ENCODE results near the gene BMP7.
"Not testable (repeated sequence)": the region's sequence is repeated elsewhere in the genome, so short reads cannot be mapped to it uniquely, and the experiment has no call there.

BMP7 gene

GRCh38 chr20:57163041-57163440, 103.4 kb downstream of the BMP7 start:
- DNase-seq, result no peak

- no peak for DNase-seq
These were observed 104.1 kb downstream of the BMP7 start for GRCh38 chr20:57162362-57162652.

- DNase-seq, result no peak
These were observed 104.7 kb downstream of the BMP7 start for GRCh38 chr20:57161478-57162361.

GRCh38 chr20:57160985-57161384, 105.5 kb downstream of the BMP7 start:
- no peak for DNase-seq

GRCh38 chr20:57159945-57160610, 106.4 kb downstream of the BMP7 start:
- DNase-seq, result no peak

GRCh38 chr20:57159193-57159851, 107.1 kb downstream of the BMP7 start:
- DNase-seq, result no peak

GRCh38 chr20:57158474-57158873, 108.0 kb downstream of the BMP7 start:
- no peak for DNase-seq

GRCh38 chr20:57157787-57158186, 108.7 kb downstream of the BMP7 start:
- DNase-seq, result not testable (repeated sequence)

GRCh38 chr20:57157106-57157691, 109.2 kb downstream of the BMP7 start:
- no peak for DNase-seq

GRCh38 chr20:57156011-57156729, 110.3 kb downstream of the BMP7 start:
- no peak for DNase-seq

- DNase-seq, result no peak
These were observed 111.0 kb downstream of the BMP7 start for GRCh38 chr20:57155415-57155814.

- DNase-seq, result no peak
These were observed 113.1 kb downstream of the BMP7 start for GRCh38 chr20:57153238-57153905.

GRCh38 chr20:57152557-57152956, 113.9 kb downstream of the BMP7 start:
- no peak for DNase-seq

- no peak for DNase-seq
These were observed 115.9 kb downstream of the BMP7 start for GRCh38 chr20:57150559-57150958.

GRCh38 chr20:57148263-57148662, 118.2 kb downstream of the BMP7 start:
- DNase-seq, result no peak

- no peak for DNase-seq
These were observed 119.3 kb downstream of the BMP7 start for GRCh38 chr20:57147185-57147584.

GRCh38 chr20:57146155-57146554, 120.3 kb downstream of the BMP7 start:
- DNase-seq, result no peak

GRCh38 chr20:57145089-57145631, 121.3 kb downstream of the BMP7 start:
- DNase-seq, result no peak

- DNase-seq, result no peak
These were observed 123.3 kb downstream of the BMP7 start for GRCh38 chr20:57143173-57143572.

GRCh38 chr20:57142667-57143066, 123.8 kb downstream of the BMP7 start:
- no peak for DNase-seq

GRCh38 chr20:57141492-57141891, 124.9 kb downstream of the BMP7 start:
- DNase-seq, result no peak

GRCh38 chr20:57140416-57140965, 126.0 kb downstream of the BMP7 start:
- DNase-seq, result no peak

All from CD4-positive, alpha-beta T cell treated with Interleukin-6 for 4 hours (primary cell).